ENCODE results near the gene G0S2. TPM values are rescaled to one million over a fixed set of nuclear protein-coding genes. Genes with fewer than 3 reads are reported as not detected.
A peak's percentile ranks its signal among the peaks of the same experiment; 100 is the strongest.

Gene G0S2
- total and polyA plus RNA-seq, 2 of the 4 experiments (the other 2 are of a cell fraction): 0.36 to 0.53 TPM

DNA sequence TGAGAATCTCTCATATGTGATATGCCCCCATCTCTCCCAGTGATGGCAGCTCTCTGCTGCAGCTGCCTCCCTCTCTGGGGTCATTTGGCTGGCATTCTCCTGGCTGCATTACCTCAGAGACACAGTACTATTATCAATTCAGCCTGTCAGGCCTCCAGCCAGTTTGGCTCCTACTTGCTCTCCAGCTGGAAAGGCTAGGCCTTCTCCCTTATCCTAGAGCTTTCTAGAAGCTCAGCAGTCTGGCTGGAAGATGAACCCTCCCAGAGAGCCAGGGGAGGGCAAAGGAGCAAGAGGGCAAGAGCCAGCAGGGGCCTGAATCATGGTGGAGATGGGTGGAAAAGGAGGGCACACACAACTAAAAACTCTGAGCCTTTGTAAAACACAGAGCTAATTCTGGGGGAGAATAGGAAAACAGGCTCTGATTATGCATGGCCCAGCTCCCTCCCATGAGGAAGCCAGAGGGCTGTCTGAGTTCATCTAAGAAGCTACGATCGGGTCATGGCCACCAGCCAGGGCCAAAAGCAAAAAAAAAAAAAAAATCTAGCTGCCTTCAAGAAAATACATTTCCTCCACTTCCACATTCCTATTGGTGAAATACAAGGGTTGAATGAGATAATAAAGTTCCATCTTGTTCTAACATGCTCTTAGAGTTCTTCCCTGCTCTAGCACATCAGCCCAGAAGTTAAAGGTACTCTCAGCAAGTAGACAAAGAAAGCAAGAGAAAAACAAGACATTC, 31.8 kb upstream of the G0S2 start:
- H3K18ac ChIP-seq (ENCODE audit: low read depth, low read length): no peak overlapping the region; the same call in 1 of the 2 replicates
- H3K79me1 ChIP-seq (ENCODE audit: low read depth in 1 of 2, low read length in 2 of 2): no peaks in the 10 kb centered on the region
- H4K8ac ChIP-seq (ENCODE audit: low read depth in 2 of 2, low read length in 2 of 2): no peak overlapping the region
- no peak overlapping the region for H3K4me2 ChIP-seq (ENCODE audit: low read depth, low read length)
- no peak overlapping the region for H2AK5ac ChIP-seq (ENCODE audit: low read depth, low read length)
- no peak overlapping the region for H2BK120ac ChIP-seq (ENCODE audit: low read depth, low read length)
- TF ChIP-seq POLR2A (IDR thresholded peaks at IDR 0.05; ENCODE audit: low read depth, low read length) (no peak), MAZ (IDR thresholded peaks at IDR 0.05; ENCODE audit: borderline replicate concordance, low read depth, low read length) (no peak), MXI1 (IDR thresholded peaks at IDR 0.05; ENCODE audit: borderline replicate concordance, low read depth, low read length) (no peak), BHLHE40 (IDR thresholded peaks at IDR 0.05; ENCODE audit: low read depth, low read length) (no peak), FOS (IDR thresholded peaks at IDR 0.05; ENCODE audit: low read depth, low read length) (no peak), RCOR1 (IDR thresholded peaks at IDR 0.05; ENCODE audit: insufficient replicate concordance, low read length) (no peak), RAD21 (IDR thresholded peaks at IDR 0.05; ENCODE audit: low read length) (no peak), CEBPB (IDR thresholded peaks at IDR 0.05; ENCODE audit: low read depth, low read length) (no peak), CHD1 (IDR thresholded peaks at IDR 0.05; ENCODE audit: low read depth, low read length) (no peak), NFE2L2 (IDR thresholded peaks at IDR 0.05; ENCODE audit: low read depth, low read length) (no peak)
- TF ChIP-seq, protein P1, sequence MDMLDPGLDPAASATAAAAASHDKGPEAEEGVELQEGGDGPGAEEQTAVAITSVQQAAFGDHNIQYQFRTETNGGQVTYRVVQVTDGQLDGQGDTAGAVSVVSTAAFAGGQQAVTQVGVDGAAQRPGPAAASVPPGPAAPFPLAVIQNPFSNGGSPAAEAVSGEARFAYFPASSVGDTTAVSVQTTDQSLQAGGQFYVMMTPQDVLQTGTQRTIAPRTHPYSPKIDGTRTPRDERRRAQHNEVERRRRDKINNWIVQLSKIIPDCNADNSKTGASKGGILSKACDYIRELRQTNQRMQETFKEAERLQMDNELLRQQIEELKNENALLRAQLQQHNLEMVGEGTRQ (IDR thresholded peaks at IDR 0.05; ENCODE audit: low read depth, low read length): no peak
- TF ChIP-seq, protein P2, sequence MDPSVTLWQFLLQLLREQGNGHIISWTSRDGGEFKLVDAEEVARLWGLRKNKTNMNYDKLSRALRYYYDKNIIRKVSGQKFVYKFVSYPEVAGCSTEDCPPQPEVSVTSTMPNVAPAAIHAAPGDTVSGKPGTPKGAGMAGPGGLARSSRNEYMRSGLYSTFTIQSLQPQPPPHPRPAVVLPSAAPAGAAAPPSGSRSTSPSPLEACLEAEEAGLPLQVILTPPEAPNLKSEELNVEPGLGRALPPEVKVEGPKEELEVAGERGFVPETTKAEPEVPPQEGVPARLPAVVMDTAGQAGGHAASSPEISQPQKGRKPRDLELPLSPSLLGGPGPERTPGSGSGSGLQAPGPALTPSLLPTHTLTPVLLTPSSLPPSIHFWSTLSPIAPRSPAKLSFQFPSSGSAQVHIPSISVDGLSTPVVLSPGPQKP (IDR thresholded peaks at IDR 0.05; ENCODE audit: borderline replicate concordance, low read depth, low read length): no peak
- DNase-seq (no peak), ATAC-seq (ENCODE audit: low read depth) (peak; percentile 35)
- H4K5ac ChIP-seq (ENCODE audit: low read depth, low read length): no peak overlapping the region; the same call in 1 of the 2 replicates
- no peak overlapping the region for H2AFZ ChIP-seq (replicated peaks; ENCODE audit: low read length, poor library complexity)
- no peak overlapping the region for H3K9ac ChIP-seq (ENCODE audit: low read depth, low read length)
- no TSS peak for BruUV-seq (replicated peaks)
- intact Hi-C loops (cut with micrococcal nuclease) (no loop called here), in situ Hi-C loops (cut with MboI; ENCODE audit: low sequenced_read_pairs) (no loop called here), dilution Hi-C loops (cut with HindIII; ENCODE audit: low sequenced_read_pairs, unreplicated experiment) (no loop called here)
- H3K9me1 ChIP-seq (ENCODE audit: insufficient read depth, low read length): peaks cover 9% of the 10 kb centered on the region
- CTCF ChIA-PET: no interaction called here
- no peaks in the 10 kb centered on the region for H3K9me3 ChIP-seq (ENCODE audit: control insufficient read depth, insufficient read depth, low read length)
- peaks cover 24% of the 10 kb centered on the region for H3K4me1 ChIP-seq (ENCODE audit: control insufficient read depth, insufficient read depth, low read length)
- WGBS, 2 experiments (ENCODE audit: extremely low coverage in 2 of 2, insufficient read length in 1 of 2): no CpG with 5 or more reads among the region's 2 CpGs
- no peaks in the 10 kb centered on the region for H4K20me1 ChIP-seq (ENCODE audit: insufficient read depth, low read length)
- POLR2A ChIA-PET (ENCODE audit: unreplicated experiment): no interaction called here
- H2BK5ac ChIP-seq (ENCODE audit: low read depth, low read length, poor library complexity, severe bottlenecking): no peak overlapping the region
- no peak overlapping the region for H2BK15ac ChIP-seq (ENCODE audit: low read depth, low read length)
- no peak overlapping the region for H3K4me3 ChIP-seq (ENCODE audit: insufficient read depth, low read depth, low read length)
- no peak overlapping the region for H2AK9ac ChIP-seq (replicated peaks; ENCODE audit: low read depth, low read length, poor library complexity)
- no peaks in the 10 kb centered on the region for H3K36me3 ChIP-seq (ENCODE audit: control insufficient read depth, insufficient read depth, low read length)
- no peak overlapping the region for H4K91ac ChIP-seq (ENCODE audit: insufficient read depth, low read depth, low read length)
- H3K27me3 ChIP-seq (ENCODE audit: control insufficient read depth, insufficient read depth, low read length): no peaks in the 10 kb centered on the region
- no peak overlapping the region for H3K4ac ChIP-seq (ENCODE audit: low read depth, low read length)
- H3K14ac ChIP-seq (replicated peaks; ENCODE audit: low read depth, low read length): no peak overlapping the region
- no peak overlapping the region for H2BK20ac ChIP-seq (ENCODE audit: low read depth, low read length)
- no peak overlapping the region for H3K23ac ChIP-seq (ENCODE audit: low read depth, low read length)
- peak overlapping the region; percentile 10; the same call in 1 of the 2 replicates for H3K27ac ChIP-seq (ENCODE audit: insufficient read depth, low read length)
- H3K56ac ChIP-seq (ENCODE audit: extremely low read depth, insufficient read depth, low read length): no peak overlapping the region
